HG03159 (cell line): ENCODE measurements around the gene CIDEA.

Experiments used
- ATAC-seq: cut with Tn5 transposase; IDR thresholded peaks from one replicate; pipeline ENCODE4 v1.9.1; 2021; ENCODE audit warnings: mild to moderate bottlenecking, moderate library complexity; ENCODE audit not compliant: unreplicated experiment

Gene CIDEA

DNA sequence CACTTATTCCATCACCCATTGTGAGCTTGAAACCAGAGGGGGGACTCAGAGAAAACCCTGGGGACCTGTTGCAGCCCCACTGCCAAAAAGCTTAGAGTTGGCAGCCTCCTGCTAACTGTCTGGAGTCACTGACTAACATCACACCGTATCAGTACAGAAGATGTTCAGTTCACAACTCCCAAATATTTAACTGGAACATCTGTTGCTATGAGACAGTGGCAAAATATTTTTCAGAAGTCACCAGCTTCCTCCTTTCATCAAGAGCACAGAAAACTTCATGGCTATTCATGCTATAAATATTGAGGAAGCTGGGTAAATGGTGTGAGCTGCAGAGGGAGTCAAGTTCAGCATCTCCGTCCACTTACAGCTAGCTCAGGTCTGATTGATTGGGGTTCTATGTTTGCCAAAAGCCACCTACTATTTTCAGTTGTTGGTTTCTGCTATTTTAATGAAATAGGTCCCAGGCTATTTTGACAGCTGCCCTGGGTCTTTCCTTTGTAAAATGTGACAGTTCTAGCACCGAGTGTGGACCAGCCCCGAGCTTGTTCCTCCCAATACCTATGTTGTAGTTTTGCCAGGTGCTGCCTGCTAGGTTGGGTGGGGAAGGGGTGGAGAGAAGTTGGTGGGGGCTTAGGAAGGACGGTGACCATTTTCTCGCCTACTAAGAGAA, 63.6 kb downstream of the CIDEA start:
- no peak for ATAC-seq

DNA sequence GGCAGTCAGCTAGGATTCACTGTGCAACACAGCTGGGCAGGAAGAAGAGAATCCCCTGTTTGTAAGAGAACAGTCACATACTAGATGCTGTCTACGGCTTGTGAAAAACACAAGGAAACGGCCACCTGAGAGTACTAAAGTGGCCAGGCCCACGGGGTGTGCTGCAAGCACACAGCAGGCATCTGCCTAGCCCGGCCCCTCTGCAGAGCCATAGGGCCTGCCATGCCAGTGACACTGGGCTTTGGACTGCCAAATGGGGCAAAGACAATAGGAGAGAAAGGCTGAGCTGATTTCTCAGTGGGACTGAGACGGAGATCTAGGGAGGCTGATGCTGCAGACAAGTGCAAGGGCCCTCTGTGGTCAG, 64.2 kb downstream of the CIDEA start:
- ATAC-seq = no peak

DNA sequence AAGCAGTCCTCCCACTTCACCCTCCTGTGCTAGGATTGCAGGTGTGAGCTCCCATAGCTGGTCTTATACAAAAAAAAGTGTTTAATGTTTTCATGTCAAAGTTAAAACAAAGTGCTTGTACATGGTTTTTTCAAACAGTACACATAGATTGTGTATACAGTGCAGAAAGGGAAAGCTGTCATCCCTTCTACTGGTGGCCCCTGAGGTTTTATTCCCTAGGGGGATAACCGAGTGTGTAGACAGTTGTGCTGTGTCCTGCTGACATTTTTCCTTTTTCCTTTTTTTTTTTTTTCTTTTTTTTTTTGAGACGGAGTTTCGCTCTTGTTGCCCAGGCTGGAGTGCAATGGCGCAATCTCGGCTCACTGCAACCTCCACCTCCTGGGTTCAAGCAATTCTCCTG, 64.7 kb downstream of the CIDEA start:
- ATAC-seq = no peak

DNA sequence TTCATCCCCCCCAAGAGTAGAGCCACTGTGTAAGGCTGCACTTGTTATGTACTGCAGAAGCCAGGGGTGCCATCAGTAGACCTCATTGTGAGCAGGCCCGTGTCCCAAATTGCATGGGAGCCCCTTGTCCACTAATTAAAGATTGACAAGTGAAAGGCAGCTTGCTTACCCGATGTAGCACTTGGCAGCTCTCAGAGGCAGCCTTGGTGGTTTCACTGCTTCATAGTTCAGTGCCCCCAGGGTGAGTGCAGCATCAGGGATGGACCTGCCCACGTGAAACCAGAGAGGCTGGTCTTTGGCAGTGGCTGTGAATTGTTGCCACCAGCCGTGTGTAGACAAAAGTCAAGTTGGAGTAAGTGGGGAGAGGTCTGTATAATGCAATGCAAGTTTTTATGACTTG, 67.2 kb downstream of the CIDEA start:
- peak; percentile 72 for ATAC-seq

DNA sequence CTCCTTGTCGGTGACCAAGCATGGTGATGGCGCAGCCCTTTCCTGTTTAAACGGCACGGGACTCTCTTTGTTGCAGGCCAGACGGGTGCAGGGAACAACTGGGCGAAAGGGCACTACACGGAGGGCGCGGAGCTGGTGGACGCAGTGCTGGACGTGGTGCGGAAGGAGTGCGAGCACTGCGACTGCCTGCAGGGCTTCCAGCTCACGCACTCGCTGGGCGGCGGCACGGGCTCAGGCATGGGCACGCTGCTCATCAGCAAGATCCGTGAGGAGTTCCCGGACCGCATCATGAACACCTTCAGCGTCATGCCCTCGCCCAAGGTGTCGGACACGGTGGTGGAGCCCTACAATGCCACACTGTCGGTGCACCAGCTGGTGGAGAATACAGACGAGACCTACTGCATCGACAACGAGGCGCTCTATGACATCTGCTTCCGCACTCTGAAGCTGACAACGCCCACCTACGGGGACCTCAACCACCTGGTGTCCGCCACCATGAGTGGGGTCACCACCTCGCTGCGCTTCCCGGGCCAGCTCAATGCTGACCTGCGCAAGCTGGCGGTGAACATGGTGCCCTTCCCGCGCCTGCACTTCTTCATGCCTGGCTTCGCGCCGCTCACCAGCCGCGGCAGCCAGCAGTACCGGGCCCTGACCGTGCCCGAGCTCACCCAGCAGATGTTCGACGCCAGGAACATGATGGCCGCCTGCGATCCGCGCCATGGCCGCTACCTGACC, 71.0 kb downstream of the CIDEA start:
- no peak for ATAC-seq

DNA sequence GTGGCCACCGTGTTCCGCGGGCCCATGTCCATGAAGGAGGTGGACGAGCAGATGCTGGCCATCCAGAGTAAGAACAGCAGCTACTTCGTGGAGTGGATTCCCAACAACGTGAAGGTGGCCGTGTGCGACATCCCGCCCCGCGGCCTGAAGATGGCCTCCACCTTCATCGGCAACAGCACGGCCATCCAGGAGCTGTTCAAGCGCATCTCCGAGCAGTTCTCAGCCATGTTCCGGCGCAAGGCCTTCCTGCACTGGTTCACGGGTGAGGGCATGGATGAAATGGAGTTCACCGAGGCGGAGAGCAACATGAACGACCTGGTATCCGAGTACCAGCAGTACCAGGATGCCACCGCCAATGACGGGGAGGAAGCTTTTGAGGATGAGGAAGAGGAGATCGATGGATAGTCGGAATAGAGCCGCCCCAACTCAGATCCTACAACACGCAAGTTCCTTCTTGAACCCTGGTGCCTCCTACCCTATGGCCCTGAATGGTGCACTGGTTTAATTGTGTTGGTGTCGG, 71.6 kb downstream of the CIDEA start:
- ATAC-seq = no peak

DNA sequence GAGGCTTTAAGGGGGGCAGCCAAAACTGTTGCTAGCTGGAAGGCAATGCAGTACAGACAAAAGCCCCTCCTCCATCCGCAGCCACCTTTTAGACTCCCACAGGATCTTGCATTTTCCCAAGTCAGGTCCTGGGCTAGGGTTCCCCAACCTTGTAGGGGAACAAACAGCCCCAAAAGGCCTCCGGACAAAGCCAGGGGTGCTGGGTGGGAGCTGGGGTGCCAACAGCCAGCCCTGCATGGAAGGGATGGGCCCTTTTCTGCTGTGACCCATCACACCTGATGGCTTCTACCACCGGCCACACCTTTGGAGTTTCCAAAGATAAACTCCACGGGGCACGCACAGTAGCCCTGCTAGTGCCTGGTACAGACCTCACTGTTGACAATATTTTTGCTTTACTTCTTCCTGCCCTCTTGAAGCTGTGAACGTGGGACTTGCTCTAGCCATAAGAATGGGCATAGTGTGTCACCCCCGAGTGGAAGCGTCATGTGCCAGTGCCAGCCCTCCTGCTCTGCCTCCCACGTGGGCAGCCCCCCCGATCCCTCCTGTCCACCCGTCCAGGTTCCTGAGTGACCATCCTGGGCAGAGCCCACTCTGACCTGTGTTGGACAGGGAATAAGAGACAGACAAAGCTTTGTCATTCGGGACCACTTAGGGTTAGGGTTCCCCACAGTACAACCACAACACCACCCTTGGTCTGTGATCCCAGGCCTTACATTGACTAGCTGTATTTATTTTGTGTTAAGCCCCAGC, 72.7 kb downstream of the CIDEA start:
- no peak for ATAC-seq
